GM12875 (cell line): ENCODE data around the gene FNDC3B.

ENCODE experiments used
- H3K4me3 ChIP-seq: one replicate; pipeline ENCODE4 v1.5.1; 2011; ENCODE audit warnings: low read depth, low read length, control low read depth
- TF ChIP-seq, protein P1 (sequence below): IDR thresholded peaks from 2 replicates; pipeline ENCODE4 v1.5.1; 2011; ENCODE audit warnings: low read depth, mild to moderate bottlenecking, control low read depth, inconsistent platforms, low read length, moderate library complexity, borderline replicate concordance; ENCODE audit not compliant: insufficient read depth

Gene FNDC3B

GRCh38 chr3:172177803-172178316 is 138.5 kb downstream of the FNDC3B start:
- no peak overlapping the region for H3K4me3 ChIP-seq
- TF ChIP-seq, protein P1, sequence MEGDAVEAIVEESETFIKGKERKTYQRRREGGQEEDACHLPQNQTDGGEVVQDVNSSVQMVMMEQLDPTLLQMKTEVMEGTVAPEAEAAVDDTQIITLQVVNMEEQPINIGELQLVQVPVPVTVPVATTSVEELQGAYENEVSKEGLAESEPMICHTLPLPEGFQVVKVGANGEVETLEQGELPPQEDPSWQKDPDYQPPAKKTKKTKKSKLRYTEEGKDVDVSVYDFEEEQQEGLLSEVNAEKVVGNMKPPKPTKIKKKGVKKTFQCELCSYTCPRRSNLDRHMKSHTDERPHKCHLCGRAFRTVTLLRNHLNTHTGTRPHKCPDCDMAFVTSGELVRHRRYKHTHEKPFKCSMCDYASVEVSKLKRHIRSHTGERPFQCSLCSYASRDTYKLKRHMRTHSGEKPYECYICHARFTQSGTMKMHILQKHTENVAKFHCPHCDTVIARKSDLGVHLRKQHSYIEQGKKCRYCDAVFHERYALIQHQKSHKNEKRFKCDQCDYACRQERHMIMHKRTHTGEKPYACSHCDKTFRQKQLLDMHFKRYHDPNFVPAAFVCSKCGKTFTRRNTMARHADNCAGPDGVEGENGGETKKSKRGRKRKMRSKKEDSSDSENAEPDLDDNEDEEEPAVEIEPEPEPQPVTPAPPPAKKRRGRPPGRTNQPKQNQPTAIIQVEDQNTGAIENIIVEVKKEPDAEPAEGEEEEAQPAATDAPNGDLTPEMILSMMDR: no peak

DNA sequence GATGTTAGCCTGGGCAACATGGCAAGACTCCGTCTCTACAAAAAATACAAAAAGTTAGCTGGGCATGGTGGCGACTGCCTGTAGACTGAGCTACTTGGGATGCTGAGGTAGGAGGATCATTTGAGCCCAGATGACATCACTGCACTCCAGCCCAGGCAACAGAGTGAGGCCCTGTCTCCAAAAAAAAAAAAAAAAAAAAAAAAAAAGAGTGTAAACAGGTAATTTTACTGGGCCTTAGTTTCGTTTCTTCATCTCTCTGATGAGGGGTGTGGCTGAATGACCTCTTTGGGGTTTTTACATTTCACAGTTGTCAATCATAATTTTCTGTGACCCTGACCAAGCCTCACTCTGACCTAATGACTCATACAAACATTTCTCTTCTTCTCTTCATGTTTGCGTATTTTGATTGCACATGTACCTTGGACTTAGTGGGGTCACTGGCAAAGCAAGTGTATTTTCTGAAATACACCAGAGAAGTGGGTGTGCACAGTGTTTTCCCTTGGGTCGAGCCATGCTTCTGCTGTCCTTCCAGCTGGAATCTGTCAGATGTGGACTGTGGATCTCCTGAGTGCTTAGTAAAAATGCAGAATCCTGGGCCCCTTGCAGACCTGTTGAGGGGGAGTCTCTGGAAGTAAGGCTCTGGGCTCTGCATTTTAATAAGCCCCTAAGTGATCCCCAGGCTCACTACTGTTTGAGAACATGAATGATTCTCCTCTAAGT is 140.5 kb downstream of the FNDC3B start:
- H3K4me3 ChIP-seq: no peak overlapping the region
- TF ChIP-seq, protein P1: no peak

- TF ChIP-seq, protein P1: no peak
- H3K4me3 ChIP-seq: no peak overlapping the region
Observed at GRCh38 chr3:172180473-172180872, 141.1 kb downstream of the FNDC3B start.

DNA sequence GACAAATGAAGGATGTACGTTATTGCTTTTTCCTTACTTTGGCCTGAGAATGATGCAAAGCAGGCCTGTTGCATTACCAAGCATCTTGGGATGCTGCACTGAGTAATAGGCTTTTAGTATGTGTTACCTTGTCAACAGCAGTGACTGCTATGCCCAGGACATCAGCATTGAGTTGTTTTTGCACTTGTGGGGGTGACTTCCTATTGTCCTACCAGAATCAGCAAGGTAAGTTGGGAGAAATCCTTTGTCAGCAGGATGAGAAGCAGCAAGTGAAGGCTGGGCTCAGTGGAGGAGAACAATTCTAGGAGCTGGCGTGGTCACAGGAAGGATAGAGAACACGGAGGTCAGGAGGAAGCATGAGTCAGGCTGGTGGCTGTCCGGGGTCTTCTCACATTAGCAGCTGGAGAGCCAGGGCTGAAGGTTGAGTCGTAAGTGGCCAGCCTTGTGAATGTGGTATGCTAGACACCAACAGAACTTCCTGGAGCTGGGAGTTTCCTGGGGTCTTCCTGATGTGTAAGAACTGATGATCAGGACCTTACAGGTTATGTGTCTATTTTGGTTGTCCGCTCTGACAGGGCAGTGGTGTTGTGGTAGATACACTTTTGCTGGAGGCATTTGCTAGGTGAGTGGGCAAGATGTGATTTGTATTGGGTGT is 142.7 kb downstream of the FNDC3B start:
- TF ChIP-seq, protein P1: no peak
- no peak overlapping the region for H3K4me3 ChIP-seq

- no peak overlapping the region for H3K4me3 ChIP-seq
- TF ChIP-seq, protein P1: no peak
Observed at GRCh38 chr3:172182797-172183196, 143.4 kb downstream of the FNDC3B start.

GRCh38 chr3:172184106-172184822 is 144.9 kb downstream of the FNDC3B start:
- TF ChIP-seq, protein P1: no peak
- no peak overlapping the region for H3K4me3 ChIP-seq

DNA sequence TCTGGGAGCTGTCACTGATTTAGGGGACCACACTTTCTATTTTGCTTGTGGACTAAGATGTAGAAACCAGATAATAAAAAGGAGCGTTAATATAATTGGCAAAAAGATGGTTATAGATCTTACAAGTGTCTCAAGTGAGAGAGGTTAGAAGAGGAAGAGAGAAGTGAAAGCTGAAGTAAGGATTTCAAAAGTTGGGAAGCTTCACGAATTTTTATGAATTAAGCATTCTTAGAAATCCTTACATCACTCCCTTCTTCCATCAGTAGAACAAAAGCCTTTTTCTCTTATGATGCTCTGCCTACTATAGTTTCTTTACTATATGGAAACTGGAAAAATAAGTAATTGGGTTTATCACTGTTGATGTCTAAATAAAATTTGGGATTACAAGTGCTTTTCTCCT is 146.5 kb downstream of the FNDC3B start:
- H3K4me3 ChIP-seq: no peak overlapping the region
- TF ChIP-seq, protein P1: no peak
